ENCODE results near the gene LGI2.

Gene LGI2

DNA sequence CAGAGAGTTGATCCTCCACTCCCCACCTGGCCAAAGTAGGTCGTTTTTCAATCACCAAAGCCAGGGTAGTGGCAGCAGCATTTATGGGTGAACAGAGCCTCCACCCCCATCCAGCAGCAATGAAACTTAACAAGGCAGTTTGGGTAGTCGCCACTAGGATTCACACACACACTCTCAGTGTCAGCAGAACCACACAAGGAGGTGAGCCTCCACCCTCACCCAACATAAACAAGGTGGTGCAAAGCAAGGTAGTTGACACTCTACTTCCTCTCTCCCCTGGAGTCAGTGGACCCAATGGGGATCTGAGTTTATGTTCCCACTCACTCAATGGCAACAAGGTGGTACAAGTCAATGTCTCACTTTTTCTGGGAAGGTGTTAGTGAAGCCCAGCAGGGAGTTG lies 67.5 kb downstream of the LGI2 start:
- no peak for DNase-seq

GRCh38 chr4:24957886-24958285 lies 72.9 kb downstream of the LGI2 start:
- DNase-seq: no peak

DNA sequence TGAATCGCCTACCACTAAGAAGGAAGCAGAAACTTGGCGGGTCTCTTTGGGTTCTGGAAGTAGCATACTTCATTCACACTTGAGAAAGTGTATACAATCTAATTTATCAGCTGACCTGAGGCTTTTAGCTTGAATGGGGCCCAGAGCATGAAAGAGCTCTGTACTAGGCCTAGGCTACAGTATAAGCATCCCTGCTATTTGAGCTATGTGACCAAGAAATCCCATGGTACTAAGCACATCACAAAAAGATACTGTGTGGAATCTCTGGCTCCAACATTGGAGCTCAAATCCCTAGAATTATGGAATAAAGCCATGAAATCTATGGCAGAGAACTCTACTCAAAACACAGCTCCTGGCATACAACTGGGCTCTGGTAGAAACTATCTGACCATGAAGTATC lies 74.0 kb downstream of the LGI2 start:
- DNase-seq: no peak

- no peak for DNase-seq
These were observed 74.7 kb downstream of the LGI2 start for GRCh38 chr4:24956091-24956490.

DNA sequence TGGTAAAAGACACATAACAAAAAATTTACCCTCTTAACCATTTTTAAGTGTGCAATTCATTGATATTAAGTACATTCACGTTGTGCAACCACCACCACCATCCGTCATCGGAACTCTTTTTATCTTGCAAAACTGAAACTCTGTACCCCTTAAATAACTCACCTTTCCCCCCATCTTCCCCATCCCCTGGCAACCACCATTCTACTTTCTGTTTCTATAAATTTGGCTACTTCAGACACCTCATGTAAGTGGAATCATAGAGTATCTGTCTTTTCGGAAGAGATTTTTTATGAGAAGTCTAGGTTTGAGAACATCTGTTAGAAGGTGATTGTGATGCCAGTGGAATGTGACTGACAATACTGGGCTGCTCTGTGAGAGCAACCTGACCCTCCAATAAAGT lies 78.1 kb downstream of the LGI2 start:
- DNase-seq: no peak

DNA sequence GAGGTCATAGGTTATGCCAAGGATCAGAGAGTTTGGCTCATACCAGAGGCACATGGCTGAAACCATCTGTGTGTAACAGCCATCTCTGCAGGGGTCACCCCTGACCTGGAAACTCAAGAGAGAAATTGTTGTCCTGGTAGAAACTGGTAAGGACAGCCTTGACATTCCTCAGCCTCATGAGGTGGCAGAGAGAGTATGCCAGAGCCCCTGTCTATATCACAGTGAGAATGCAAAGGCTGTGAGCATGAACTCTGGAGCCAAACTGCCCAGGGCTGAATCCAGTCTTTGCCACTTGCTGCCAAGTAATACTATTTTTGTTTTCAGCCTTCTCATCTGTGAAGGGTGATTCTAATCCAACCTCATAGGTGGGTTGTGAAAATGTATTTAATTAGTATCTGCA lies 80.8 kb downstream of the LGI2 start:
- no peak for DNase-seq

Data from activated naive CD4-positive, alpha-beta T cell treated with Interleukin-2 at 50 U/mL for 16 hours (primary cell).